ENCODE data around the gene ZNF491.

- TF ChIP-seq, protein P1, sequence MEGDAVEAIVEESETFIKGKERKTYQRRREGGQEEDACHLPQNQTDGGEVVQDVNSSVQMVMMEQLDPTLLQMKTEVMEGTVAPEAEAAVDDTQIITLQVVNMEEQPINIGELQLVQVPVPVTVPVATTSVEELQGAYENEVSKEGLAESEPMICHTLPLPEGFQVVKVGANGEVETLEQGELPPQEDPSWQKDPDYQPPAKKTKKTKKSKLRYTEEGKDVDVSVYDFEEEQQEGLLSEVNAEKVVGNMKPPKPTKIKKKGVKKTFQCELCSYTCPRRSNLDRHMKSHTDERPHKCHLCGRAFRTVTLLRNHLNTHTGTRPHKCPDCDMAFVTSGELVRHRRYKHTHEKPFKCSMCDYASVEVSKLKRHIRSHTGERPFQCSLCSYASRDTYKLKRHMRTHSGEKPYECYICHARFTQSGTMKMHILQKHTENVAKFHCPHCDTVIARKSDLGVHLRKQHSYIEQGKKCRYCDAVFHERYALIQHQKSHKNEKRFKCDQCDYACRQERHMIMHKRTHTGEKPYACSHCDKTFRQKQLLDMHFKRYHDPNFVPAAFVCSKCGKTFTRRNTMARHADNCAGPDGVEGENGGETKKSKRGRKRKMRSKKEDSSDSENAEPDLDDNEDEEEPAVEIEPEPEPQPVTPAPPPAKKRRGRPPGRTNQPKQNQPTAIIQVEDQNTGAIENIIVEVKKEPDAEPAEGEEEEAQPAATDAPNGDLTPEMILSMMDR (IDR thresholded peaks at IDR 0.05), result no peak
- no peak for TF ChIP-seq POLR2A (IDR thresholded peaks at IDR 0.05)
These were observed 16.8 kb upstream of the ZNF491 start for GRCh38 chr19:11781295-11782057.
